ENCODE data around the gene PTPRJ. TPM values are rescaled to one million over a fixed set of nuclear protein-coding genes. Genes with fewer than 3 reads are reported as not detected.

PTPRJ gene
- total RNA-seq, 6 experiments from 2014 or later: 15.7 to 20.8 (median 19.2) TPM

DNA sequence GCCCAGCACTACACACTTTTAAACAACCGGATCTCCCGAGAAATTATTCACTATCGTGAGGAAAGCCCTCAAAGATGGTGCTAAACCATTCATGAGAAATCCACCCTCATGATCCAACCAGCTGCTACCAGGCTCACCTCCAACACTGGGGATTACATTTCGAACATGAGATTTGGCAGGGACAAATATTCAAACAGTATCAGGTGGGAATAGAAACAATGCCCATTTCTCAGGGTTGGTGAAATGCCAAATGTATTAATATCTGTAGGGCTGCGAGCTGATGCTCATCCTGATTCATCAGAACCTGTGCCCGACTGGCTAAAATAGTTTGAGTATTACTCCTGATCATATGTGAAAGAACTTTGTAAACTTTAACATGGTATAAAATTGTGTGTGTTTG is 15.8 kb upstream of the PTPRJ start:
- no peak for DNase-seq
- Mint-ChIP-seq H3K4me3 (no peak overlapping the region), H3K27me3 (ENCODE audit: insufficient read depth) (peaks cover 1% of the 10 kb centered on the region; the same call in 1 of the 2 replicates)

DNA sequence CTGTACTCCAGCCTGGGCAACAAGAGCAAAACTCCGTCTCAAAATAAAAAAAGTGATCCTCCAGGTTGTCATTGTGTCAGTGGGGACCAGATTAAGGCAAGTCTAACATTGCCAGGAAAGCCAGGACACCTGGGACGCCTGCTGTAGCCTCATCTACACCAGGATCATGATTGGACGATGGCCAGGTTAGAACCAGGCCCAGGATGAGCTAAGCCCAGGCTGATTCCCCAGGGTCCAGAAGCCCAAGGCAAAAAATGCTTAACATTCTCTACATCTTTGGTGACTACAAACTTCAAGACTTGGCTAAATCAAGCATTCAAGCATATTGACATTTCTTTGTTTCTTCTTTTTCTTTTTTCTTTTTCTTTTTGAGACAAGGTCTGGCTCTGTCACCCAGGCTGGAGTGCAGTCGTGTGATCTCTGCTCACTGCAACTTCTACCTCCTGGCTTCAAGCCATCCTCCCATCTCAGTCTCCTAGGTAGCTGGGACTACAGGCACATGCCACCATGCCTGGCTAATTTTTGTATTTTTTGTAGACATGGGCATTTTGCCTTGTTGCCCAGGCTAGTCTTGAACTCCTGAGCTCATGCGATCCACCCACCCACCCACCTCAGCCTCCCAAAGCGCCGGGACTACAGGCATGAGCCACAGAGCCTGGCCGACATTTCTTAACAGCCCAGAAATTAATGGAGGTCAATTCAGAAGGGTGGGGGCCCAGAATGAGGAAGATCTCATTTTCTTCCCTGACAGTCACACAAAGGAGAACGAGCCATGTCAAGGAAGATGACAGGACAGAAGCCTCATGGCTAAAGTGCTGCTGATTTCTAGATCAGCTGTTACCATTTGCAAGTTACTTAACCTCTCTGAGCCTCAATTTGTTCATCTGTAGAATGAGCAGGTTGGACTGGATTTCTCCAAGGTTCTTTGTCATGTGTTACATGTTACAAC is 12.5 kb upstream of the PTPRJ start:
- Mint-ChIP-seq H3K4me3 (no peak overlapping the region), H3K9me3 (no peaks in the 10 kb centered on the region), H3K36me3 (ENCODE audit: low read depth) (no peaks in the 10 kb centered on the region), H3K4me1 (ENCODE audit: low read depth) (peaks cover 10% of the 10 kb centered on the region), H3K27me3 (ENCODE audit: insufficient read depth) (peaks cover 1% of the 10 kb centered on the region; the same call in 1 of the 2 replicates), H3K27ac (no peak overlapping the region; the same call in 1 of the 2 replicates)
- TF ChIP-seq, protein P1, sequence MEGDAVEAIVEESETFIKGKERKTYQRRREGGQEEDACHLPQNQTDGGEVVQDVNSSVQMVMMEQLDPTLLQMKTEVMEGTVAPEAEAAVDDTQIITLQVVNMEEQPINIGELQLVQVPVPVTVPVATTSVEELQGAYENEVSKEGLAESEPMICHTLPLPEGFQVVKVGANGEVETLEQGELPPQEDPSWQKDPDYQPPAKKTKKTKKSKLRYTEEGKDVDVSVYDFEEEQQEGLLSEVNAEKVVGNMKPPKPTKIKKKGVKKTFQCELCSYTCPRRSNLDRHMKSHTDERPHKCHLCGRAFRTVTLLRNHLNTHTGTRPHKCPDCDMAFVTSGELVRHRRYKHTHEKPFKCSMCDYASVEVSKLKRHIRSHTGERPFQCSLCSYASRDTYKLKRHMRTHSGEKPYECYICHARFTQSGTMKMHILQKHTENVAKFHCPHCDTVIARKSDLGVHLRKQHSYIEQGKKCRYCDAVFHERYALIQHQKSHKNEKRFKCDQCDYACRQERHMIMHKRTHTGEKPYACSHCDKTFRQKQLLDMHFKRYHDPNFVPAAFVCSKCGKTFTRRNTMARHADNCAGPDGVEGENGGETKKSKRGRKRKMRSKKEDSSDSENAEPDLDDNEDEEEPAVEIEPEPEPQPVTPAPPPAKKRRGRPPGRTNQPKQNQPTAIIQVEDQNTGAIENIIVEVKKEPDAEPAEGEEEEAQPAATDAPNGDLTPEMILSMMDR (IDR thresholded peaks at IDR 0.05): no peak
- DNase-seq: no peak

More for the DNA sequence above, 15.8 kb upstream of the PTPRJ start:
- H3K4me1 Mint-ChIP-seq (ENCODE audit: low read depth): peaks cover 10% of the 10 kb centered on the region
- no peak overlapping the region for H3K27ac Mint-ChIP-seq
- no peaks in the 10 kb centered on the region for H3K9me3 Mint-ChIP-seq
- TF ChIP-seq, protein P1 (IDR thresholded peaks at IDR 0.05): no peak
- no peaks in the 10 kb centered on the region for H3K36me3 Mint-ChIP-seq (ENCODE audit: low read depth)

DNA sequence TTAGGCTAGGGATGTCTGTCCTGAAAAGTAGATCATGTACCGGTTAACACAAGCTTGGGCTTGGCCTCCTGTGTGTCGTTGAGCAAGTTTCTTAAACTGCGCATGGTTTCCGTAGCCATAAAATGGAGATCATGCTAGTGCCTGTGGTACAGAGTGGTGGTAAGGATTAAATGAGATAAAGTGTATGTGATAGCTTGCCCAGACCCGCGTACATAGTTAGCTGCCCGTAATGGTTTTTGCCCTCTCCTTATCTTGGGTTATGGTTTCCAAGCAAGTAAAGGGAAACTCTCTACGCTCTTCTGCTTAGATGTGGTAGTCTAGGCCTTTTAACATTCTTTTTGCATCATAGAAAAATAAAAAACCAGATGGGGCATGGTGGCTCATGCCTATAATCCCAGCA is 11.0 kb upstream of the PTPRJ start:
- Mint-ChIP-seq H3K27me3 (ENCODE audit: insufficient read depth) (no peaks in the 10 kb centered on the region; the same call in 1 of the 2 replicates), H3K27ac (no peak overlapping the region), H3K4me3 (no peak overlapping the region), H3K9me3 (no peaks in the 10 kb centered on the region), H3K4me1 (ENCODE audit: low read depth) (peaks cover 25% of the 10 kb centered on the region), H3K36me3 (ENCODE audit: low read depth) (no peaks in the 10 kb centered on the region)
- TF ChIP-seq, protein P1 (IDR thresholded peaks at IDR 0.05): no peak
- DNase-seq: no peak

DNA sequence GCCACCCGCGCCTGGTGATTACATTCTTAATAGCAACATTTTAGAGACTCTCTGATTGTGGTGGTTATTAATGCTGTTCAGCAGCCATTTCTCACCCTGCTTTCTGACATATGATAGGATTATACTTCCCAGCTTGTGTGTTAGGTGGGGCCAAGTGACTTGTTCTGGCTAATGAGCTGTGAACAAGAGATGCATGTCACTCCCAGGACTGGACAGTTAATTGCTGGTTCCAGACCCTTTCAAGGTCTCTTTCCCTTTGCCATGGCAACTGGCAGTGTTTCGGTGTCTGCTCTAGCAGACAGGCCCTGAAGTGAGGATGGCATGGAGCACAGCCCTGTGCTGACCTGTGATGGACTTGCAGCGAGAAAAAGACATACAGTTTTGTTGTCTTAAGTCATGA is 8.9 kb upstream of the PTPRJ start:
- no peak for DNase-seq
- no peak overlapping the region for H3K4me3 Mint-ChIP-seq
- no peaks in the 10 kb centered on the region for H3K36me3 Mint-ChIP-seq (ENCODE audit: low read depth)
- no peaks in the 10 kb centered on the region for H3K27me3 Mint-ChIP-seq (ENCODE audit: insufficient read depth)
- H3K27ac Mint-ChIP-seq: no peak overlapping the region
- H3K4me1 Mint-ChIP-seq (ENCODE audit: low read depth): peaks cover 37% of the 10 kb centered on the region
- TF ChIP-seq, protein P1 (IDR thresholded peaks at IDR 0.05): no peak
- H3K9me3 Mint-ChIP-seq: no peaks in the 10 kb centered on the region

DNA sequence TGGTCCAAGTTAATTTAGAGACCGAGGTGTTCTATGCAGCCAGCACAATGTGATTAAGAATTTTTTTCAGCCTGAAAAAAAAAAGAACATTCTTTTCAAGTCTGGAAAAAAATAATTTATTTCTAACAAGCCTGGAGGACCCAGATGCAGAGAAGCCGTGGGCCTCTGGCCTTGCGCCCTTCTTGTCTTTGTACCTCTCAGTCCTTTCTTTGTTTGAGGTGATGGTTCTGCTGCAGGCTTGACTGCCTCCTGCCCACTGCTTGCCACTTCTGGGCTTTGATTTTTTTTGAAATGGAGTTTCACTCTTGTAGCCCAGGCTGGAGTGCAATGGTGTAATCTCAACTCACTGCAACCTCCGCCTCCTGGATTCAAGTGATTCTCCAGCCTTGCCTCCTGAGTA is 7.2 kb upstream of the PTPRJ start:
- Mint-ChIP-seq H3K36me3 (ENCODE audit: low read depth) (no peaks in the 10 kb centered on the region), H3K27ac (peak overlapping the region; percentile 98), H3K4me1 (ENCODE audit: low read depth) (peaks cover 28% of the 10 kb centered on the region), H3K27me3 (ENCODE audit: insufficient read depth) (peaks cover 2% of the 10 kb centered on the region; the same call in 1 of the 2 replicates), H3K4me3 (no peak overlapping the region), H3K9me3 (no peaks in the 10 kb centered on the region)
- no peak for DNase-seq
- TF ChIP-seq, protein P1 (IDR thresholded peaks at IDR 0.05): no peak

Measured in HFFc6 (cell line).